ENCODE measurements around the gene MACROD2.

MACROD2 gene

GRCh38 chr20:14724036-14724435, 728.7 kb downstream of the MACROD2 start:
- no peak for TF ChIP-seq CTCF (IDR thresholded peaks at IDR 0.05; ENCODE audit: low read depth, low read length)
- DNase-seq (ENCODE audit: extremely low read depth, low read depth), result no peak

GRCh38 chr20:14724468-14724867, 729.2 kb downstream of the MACROD2 start:
- DNase-seq (ENCODE audit: extremely low read depth, low read depth), result no peak
- TF ChIP-seq CTCF (IDR thresholded peaks at IDR 0.05; ENCODE audit: low read depth, low read length), result no peak

GRCh38 chr20:14726591-14726990, 731.3 kb downstream of the MACROD2 start:
- TF ChIP-seq CTCF (IDR thresholded peaks at IDR 0.05; ENCODE audit: low read depth, low read length), result no peak
- DNase-seq (ENCODE audit: extremely low read depth, low read depth), result no peak

GRCh38 chr20:14727485-14728150, 732.3 kb downstream of the MACROD2 start:
- no peak for TF ChIP-seq CTCF (IDR thresholded peaks at IDR 0.05; ENCODE audit: low read depth, low read length)
- no peak for DNase-seq (ENCODE audit: extremely low read depth, low read depth)

- DNase-seq (ENCODE audit: extremely low read depth, low read depth), result no peak
- no peak for TF ChIP-seq CTCF (IDR thresholded peaks at IDR 0.05; ENCODE audit: low read depth, low read length)
These were observed 734.1 kb downstream of the MACROD2 start for GRCh38 chr20:14729390-14729789.

GRCh38 chr20:14732343-14732742, 737.0 kb downstream of the MACROD2 start:
- TF ChIP-seq CTCF (IDR thresholded peaks at IDR 0.05; ENCODE audit: low read depth, low read length), result no peak
- no peak for DNase-seq (ENCODE audit: extremely low read depth, low read depth)

- TF ChIP-seq CTCF (IDR thresholded peaks at IDR 0.05; ENCODE audit: low read depth, low read length), result no peak
- no peak for DNase-seq (ENCODE audit: extremely low read depth, low read depth)
These were observed 737.7 kb downstream of the MACROD2 start for GRCh38 chr20:14732996-14733395.

Measured in AG09319 (cell line).